GM18870 (cell line): ENCODE measurements around the gene PRG2.

ENCODE experiments used
- ATAC-seq: cut with Tn5 transposase; IDR thresholded peaks from one replicate; pipeline ENCODE4 v1.9.1; 2021; ENCODE audit warnings: moderate library complexity; ENCODE audit not compliant: unreplicated experiment

PRG2 gene

DNA sequence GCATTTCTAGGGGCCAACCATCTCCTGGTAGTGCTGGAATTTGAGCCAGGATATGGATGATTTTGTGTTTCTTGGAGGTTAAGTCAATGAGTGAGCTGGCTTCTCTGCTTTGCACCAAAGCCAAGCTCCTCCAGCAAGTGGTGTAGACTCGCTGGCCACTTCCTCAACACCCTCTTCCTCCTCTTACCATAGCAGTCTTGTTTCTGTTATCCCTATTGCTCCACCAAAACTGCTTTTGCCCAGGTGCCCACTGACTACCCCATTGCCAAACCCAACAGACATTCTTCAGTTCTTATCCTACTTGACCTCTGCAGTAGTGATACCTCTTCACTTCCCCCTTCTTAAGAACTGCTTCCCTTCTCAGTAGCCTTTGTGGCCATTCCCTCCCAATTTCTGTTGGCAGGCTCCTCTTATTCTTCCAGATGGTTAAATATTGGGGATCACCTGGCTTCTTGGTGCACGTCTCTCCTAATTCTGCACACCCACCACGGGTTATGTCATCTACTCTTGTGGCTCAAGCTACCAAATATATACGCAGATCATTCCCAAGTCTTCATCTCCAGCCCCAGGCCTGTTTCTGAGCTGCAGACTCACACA, 7.0 kb upstream of the PRG2 start:
- no peak for ATAC-seq

DNA sequence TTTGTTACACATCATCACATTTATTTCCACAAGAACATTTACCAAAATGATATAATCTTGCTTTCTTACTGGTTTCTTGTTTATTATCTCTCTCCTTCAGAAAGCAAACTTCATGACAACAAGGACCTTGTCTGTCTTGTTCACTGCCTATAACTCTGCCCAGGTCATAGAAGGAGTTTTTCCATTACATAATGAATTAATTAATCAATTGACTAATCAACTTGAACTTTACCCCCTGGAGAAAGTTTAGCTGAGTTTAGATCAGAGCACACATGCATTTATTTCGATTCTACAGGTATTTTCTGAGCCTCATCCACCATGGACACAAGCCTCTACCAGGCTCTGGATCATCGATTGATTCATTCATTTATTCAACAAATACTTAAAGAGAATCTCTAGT, 6.3 kb upstream of the PRG2 start:
- ATAC-seq = no peak

DNA sequence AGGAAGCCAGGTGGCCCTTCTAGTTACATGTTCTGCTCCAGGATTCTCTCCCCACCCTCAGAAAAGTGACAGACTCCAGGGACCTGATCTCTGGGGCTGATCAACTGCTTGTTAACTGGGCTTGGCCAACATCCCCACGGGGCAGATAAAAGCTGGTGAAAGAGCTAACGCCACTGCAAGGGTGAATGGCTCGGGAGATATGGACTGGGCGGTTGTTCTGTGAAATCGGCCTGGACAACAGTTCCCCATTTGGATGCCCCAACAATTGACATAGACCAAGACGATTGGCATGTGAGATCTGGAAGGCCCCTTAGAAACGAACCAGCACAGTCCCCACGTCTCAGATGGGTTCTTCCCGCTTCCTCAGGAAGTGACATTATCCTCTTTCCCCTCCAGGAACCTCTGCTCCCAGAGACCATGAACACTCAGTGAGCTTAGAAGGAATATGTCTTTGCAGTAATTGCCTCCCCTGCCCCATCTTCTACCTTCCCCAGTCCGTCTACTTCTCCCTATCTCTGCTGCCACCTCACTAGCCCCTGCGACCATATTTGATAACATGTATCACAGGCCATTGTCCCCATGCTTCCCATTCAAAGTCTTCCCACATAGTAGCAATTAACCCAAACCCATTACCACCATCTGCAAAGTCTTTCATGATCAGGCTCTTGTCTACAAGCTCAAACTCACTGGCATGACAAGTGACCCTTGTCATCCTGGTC, 5.6 kb upstream of the PRG2 start:
- ATAC-seq = no peak

DNA sequence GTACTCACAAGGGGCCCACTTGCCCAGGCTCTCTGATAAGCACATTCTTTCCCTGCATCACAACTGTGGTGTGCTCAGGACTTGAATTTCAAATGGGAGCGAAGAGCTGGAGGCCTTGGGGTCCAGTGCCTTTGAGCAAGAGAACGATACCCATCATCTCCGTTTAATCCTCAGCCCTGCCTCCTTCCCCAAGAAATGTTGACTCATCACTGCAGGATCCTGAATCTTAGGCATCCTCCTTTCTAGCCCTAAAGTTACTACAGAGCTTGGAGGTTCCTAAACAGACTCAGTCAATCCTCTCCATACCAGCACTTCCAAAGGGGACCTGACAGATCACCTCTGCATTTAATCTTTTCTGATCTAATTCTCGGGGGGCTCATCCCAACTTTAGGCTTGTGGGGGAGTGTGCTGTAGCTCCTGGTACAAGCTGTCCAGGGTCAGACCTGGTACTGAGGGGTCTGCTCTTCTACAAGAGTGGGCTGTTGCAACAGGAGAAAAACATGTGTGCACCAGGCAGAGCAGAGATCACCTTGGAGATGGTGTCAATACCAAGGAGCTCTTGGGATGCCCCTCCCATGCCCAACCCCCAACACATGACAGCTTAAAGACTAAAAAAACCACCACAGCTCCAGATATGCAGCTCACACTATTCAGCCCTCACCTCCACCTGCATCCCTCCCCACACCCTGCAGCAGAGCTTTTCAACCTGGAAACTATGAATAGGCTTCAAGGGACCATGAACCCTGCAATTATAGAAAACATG, 3.9 kb upstream of the PRG2 start:
- no peak for ATAC-seq

DNA sequence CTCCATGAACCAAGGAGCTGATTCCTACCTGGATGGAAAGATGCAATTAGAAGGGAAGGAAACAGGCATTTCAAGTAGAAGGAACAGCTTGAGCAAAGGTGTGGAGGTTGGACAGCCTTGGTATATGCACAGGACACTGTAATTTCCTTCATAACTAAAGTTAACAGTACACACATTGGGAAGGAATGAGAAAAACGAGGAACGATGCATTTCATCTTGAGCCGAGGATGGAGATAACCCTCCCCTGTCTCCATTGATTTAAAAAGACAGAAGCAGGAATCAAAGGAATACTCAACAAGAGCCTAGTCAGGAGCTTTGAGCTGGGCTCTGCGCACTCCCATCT, 2.3 kb upstream of the PRG2 start:
- ATAC-seq = no peak

DNA sequence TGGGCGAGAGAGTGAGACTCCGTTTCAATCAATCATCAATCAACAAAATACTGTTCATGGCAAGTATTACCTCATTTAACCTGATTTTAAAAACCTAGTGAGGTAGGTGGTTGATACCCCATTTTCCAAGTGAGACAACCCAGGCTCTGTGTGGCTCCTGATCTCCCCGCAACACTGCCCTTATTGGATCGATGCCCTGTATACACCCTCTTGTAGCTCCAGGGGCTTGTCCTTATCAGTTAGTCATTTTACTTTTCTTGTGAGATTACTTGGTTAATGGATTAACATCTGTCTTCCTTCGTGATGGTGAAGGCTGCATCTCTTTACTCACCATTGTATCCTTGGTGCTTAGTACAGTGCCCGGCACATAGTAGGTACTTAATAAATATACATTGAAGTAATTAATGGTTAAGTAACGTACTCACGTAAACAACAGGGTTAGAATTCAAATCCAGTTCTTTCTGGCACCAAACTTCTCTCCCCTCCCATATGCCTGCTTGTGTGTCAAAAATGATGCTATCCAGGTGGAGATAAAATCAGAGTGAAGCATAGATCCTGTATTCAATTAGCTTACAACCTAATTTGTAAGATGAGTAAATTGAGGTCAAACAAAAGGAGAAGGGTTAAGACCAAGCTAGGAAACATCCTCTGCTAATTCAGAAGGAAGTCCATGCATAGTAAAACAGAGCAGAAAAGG, 1.8 kb upstream of the PRG2 start:
- ATAC-seq = no peak

DNA sequence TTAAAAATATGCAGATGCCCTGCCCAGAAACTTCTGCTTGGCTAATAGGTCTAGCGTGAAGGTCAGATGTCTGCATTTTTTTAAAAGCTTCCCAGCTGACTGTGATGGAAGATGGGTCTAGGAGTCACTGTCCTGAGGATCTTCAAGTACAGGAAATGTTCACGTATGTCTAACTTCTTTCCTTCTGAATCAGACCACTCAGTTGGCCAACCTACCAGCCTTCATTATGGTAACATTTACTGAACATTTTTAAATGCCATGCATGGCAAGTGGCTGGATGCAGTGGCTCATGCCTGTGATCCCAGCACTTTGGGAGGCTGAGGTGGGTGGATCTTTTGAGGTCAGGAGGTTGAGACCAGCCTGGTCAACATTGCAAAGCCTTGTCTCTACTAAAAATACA, 1.1 kb upstream of the PRG2 start:
- ATAC-seq = no peak

DNA sequence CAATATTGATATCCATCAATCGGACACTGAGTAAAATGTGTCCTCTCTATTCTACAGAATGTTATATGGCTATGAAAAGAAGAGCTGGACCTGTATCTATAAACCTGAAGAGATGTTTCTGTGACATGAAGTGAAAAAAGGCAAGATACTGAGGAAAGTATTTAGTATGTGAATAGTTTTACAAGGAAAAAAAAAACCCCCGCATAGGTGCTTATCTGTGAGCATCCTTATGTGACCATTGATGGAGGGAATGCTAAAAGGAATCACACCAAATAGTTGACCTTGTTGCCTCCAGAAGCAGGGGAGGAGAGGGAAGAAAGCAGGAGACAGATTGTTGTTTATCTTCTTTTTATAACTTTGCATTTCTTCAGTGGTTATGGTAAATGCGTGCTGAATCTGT, 661 bp upstream of the PRG2 start:
- ATAC-seq = no peak

DNA sequence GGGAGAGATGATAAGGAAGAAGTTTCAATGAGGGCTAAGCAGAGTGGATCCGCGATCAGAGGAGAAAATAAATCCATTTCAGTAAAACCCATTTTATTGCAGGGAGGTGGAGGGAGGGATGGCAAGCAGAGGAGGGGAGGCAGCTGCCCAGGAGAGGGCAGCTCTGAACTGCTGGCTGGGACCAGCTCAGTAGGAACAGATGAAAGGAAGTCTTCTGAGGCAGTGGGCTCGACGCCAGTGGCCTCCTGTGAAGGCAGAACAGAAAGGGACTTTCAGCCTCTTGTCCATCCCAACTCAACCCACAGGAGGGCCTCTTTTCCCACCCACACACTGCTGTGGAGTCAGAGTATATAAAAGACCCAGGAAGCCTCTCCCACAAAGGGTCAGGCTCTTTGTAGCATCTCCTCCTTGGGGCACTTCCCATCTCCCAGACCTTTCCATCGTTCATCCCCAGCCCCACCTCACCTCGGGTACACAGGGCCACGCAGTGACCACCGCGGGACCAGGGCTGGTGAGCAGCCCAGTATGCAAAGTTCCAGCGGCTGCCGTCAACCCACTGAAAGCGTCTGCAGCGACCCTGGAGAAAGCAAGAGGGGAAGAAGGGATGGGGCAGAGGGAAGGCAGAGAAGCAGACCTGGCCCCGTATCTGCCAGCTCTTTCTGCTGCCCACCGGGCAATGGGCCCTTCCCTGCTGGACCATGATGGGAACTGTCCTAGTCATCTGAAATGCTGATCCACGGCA, 3.0 kb downstream of the PRG2 start:
- no peak for ATAC-seq

DNA sequence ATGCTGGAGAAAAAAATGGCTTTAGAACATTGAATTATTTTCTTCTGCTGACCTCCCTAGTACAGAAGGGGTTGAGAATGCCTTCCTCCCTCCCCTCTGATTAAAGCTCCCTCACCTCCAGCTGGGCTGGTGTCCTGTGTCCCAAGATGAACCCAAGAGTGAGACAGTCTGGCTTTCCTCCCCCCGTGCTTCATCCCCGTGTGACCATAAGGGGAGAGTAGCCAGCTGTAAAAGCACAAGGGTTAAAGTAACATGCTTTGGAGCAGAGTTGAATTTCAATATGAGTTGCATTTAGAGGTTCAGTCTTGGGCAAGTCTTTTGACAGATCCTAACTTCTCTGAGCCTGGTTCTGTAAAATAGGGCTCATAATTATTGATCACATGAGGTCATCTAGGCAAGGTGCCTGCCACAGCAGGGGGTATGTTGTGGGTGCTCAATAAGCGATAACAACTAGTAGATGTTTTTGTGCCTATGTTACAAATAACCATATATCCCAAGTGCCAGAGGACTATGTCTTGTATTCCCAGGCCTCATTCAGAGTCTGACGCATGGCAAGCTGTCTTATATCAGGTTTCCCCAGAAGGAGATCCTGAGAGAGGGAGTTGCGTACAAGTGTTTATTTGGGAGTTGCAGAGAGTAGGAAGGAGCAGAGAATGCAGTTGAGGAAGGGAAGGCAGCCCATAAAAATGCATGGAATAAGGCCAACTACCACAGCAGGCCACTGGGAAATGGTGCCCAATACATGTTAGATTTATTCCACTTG, 4.1 kb downstream of the PRG2 start:
- ATAC-seq = no peak

DNA sequence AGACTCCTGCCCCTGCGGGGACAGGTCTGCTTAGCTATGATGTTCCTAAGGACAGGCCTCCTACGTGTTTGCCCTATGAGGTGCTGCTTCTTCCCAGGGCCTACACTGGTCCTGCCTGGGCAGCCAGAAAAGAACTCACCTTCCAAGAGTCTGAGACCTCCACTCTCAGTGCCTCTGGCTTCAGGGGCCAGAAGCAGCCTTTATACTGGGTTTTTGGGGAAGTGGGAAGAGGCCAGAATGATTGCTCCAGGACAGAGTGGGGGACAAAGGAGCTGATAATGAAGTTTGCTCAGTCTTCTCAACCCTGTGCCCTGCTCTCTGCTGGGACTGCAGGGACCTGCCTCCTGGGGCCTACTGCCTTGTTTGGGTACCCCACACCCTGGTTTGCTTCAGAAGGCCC, 9.5 kb downstream of the PRG2 start, which contains the start of gene PRG3:
Gene PRG3, minus strand, starts transcription at position 176 of the 400 bp plus-strand sequence. CDS start 442 bp downstream, outside the sequence.
- ATAC-seq = no peak

DNA sequence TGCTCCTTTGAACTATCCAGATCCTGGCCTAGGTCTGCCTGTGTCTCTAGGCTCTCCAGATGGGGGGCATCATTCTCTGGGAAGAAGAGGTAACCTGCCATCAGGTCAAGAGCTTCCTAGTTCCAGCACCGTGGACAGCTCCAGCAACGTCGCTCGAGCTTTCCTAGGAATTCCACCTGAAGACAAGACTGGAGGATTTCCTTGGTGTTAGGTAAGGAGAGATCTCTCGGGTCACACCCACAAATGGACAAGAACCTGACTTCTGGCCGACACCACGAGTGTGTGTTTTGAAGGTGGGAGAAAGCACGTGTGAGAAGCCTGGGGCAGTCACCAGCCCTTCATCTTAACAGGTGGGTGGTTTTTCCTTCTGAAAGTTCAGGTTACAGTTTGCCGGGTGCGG, 10.7 kb downstream of the PRG2 start:
- no peak for ATAC-seq

DNA sequence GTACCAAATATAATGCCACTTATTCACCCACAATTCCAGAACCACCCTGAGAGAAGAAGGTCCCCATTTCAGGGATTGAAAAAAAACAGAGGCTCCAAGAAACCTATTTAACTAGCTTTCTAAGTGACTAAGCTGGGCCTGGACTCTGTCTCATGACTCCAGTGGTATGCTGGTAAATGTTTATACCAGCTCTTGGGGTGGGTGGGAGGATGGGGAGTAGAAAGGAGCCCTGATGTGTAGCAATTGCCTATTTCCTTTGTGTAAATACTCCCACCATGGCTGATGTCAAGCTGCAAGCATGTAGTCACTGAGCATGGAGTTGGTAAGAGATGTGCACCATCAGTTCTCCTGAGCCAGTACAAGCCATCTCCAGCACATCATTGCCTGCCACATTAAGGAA, 12.3 kb downstream of the PRG2 start:
- ATAC-seq = no peak

DNA sequence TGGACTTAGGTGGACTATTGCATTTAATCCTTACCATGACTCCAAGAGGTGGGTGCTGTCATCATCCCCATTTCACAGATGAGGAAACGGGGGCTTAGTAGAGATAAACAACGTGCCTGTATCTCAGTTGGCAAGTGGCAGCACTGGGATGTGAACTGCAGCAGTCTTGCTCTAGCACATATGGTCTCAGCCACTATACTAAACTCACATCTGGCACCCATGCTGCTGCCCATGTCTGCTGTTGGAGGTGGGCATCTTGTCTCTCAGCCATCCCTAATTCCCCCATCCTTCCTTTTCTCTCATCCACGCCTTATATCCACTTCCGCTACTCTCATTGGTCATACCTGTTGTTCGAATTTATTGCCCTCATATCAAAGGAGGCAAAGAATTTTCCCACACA, 13.3 kb downstream of the PRG2 start:
- no peak for ATAC-seq

DNA sequence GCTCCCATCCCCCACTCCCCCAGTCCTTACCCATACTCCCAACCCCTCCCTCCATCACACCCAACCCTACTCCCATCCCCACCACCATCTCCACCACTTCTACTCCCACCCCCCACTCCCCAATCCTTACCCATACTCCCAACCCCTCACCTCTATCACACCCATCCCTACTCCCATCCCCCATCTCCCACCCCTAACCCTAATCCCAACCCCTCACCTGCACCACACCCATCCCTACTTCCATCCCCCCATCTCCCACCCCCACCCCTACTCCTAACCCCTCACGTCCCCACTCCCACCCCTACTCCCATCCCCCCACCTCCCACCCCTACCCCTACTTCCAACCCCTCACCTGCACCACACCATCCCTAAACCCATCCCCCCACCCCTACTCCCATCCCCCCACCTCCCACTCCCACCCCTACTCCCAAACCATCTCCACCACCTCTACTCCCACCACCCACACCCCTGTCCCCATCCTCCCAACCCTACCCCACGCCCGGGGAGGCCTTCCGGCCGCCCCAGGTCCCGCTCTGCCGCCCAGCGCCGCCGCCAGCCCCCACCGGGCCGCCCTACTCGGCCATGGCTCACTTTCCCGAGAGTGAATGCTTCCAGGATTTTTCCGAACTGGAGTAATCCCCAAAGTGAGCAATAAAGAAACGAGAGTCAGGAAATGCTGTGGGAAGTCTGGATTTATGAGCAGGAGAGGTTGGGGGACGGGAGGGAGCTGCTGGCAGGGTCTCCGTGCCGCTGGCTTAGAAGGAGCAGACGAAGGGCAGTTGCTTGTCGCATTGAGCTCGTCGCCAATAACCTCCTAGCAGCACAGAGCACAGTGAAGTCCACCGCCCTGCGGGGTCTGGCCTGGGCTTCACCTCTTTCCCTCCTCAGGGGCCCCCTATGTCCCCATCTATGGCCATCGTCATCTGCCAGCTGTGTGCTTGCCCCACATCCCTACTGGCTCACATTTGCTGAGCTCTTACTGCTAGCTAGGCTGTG, 14.1 kb downstream of the PRG2 start:
- no peak for ATAC-seq

DNA sequence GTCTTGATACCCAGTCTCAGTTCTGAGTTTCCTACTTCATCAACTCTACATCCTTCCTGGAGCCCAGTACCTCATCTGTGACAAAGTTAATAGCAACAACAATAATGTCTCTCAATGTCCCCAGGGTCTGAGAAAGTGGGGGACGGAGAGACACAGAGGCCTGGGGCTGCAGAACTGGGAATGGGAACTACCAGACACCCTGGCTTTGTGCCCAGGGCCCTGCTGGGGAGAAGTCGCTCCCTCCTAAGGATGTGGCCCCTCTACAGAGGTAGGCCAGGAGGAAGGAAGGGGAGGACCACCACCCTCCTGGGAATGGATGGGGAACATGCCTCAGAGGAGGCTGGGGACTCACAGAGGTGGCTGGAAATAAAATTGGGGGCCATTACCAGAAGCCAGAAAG, 15.0 kb downstream of the PRG2 start:
- no peak for ATAC-seq

DNA sequence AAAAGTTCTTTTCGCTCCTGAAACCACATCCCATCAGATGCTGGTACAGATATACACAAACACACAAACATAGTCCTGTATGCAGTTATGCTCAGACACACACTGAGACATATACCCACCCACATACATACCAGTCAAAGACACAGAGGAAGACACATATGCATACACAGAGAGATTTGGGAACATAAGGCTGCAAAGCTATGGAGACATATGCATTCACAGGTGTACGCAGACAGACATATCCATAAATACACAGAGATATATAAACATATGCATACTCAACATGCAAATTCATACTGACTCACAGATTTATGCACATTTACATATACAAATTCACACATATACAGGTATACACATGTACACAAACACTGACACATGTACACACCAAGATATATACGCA, 15.5 kb downstream of the PRG2 start:
- ATAC-seq = no peak

DNA sequence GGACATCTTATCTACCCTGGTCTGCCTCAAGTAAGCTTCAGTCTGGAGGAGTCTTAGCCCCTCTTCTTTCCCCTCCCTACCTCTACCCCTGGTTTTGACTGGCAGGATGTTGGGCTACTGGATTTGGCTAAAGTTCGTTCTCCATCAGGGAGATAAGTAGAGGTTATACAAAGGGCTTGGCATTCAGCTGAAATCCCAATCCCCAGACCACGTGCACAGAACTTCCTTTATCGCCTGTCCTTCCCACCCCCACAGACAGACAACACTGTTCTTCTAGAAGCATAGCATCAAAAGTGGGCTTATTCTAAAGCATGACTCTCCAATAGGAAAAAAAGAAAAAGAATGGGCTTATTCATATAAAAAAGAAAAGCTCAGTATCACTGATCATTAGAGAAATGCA, 17.3 kb downstream of the PRG2 start:
- ATAC-seq = no peak

DNA sequence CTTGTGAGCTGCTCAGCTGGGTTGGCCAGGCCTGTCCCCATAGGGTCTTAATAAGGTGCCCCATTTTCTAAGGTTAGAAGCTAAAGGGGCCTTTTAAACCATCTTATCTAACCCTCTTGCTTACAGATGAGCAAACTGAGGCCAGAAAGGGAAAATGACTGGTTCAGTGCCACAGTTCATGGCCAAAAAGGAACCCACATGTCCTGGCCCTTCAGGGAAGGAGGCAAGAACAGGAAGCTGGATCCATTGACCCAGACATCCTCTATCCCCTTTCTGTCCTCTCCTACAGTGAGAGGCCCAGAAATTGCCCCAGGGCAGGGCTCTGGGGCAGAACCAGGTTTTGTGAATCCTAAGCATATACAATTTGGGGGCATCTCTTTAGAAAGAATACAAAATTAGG, 19.5 kb downstream of the PRG2 start:
- no peak for ATAC-seq
